ENCODE measurements around the gene FNBP1L. TPM values are rescaled to one million over a fixed set of nuclear protein-coding genes. Genes with fewer than 3 reads are reported as not detected.

The FNBP1L gene
- total and polyA plus RNA-seq, 2 donors from 2014 or later, result 32.7 to 57.3 TPM

GRCh38 chr1:93504247-93505033, 56.5 kb downstream of the FNBP1L start:
- H3K27me3 ChIP-seq (ENCODE audit: control insufficient read depth, insufficient read depth, low read length), result no peaks in the 10 kb centered on the region
- TF ChIP-seq CTCF (IDR thresholded peaks at IDR 0.05; ENCODE audit: borderline replicate concordance, extremely low read depth, insufficient read depth), result no peak
- H3K27ac ChIP-seq (ENCODE audit: low read depth in 2 of 2, low read length in 2 of 2), result no peak overlapping the region
- H3K9ac ChIP-seq (ENCODE audit: low read length in 3 of 3), result no peak overlapping the region
- H3K4me3 ChIP-seq (ENCODE audit: low read length in 3 of 3), result no peak overlapping the region
- no peaks in the 10 kb centered on the region for H3K9me3 ChIP-seq (ENCODE audit: control insufficient read depth in 2 of 3, insufficient read depth in 1 of 3, low read length in 3 of 3)
- intact Hi-C loops (cut with DNase I), result no loop called here
- H3K36me3 ChIP-seq (ENCODE audit: control insufficient read depth in 2 of 3, insufficient read depth in 3 of 3, low read length in 3 of 3), result peaks cover 0 to 2% (median 2%) of the 10 kb centered on the region in 3 donors
- FAIRE-seq (no peak), DNase-seq (no peak)
- H3K4me1 ChIP-seq (ENCODE audit: control insufficient read depth in 2 of 3, insufficient read depth in 2 of 3, low read depth in 1 of 3, low read length in 3 of 3), result peaks cover 0 to under 1% (median 0%) of the 10 kb centered on the region in 3 donors

GRCh38 chr1:93506126-93506525, 58.2 kb downstream of the FNBP1L start:
- Histone ChIP-seq H3K27me3 (ENCODE audit: control insufficient read depth, insufficient read depth, low read length) (no peaks in the 10 kb centered on the region), H3K4me3 (ENCODE audit: low read length in 3 of 3) (no peak overlapping the region), H3K4me1 (ENCODE audit: control insufficient read depth in 2 of 3, insufficient read depth in 2 of 3, low read depth in 1 of 3, low read length in 3 of 3) (no peaks in the 10 kb centered on the region), H3K9ac (ENCODE audit: low read length in 3 of 3) (no peak overlapping the region), H3K27ac (ENCODE audit: low read depth in 2 of 2, low read length in 2 of 2) (no peak overlapping the region), H3K36me3 (ENCODE audit: control insufficient read depth in 2 of 3, insufficient read depth in 3 of 3, low read length in 3 of 3) (peaks cover 0 to 2% (median 2%) of the 10 kb centered on the region in 3 donors), H3K9me3 (ENCODE audit: control insufficient read depth in 2 of 3, insufficient read depth in 1 of 3, low read length in 3 of 3) (no peaks in the 10 kb centered on the region)
- no peak for FAIRE-seq
- no peak for TF ChIP-seq CTCF (IDR thresholded peaks at IDR 0.05; ENCODE audit: borderline replicate concordance, extremely low read depth, insufficient read depth)
- intact Hi-C loops (cut with DNase I), result no loop called here
- no peak for DNase-seq

- DNase-seq (no peak), FAIRE-seq (no peak)
- H3K36me3 ChIP-seq (ENCODE audit: control insufficient read depth in 2 of 3, insufficient read depth in 3 of 3, low read length in 3 of 3), result no peaks in the 10 kb centered on the region
- H3K9ac ChIP-seq (ENCODE audit: low read length in 3 of 3), result no peak overlapping the region
- H3K27me3 ChIP-seq (ENCODE audit: control insufficient read depth, insufficient read depth, low read length), result no peaks in the 10 kb centered on the region
- no peak for TF ChIP-seq CTCF (IDR thresholded peaks at IDR 0.05; ENCODE audit: borderline replicate concordance, extremely low read depth, insufficient read depth)
- H3K27ac ChIP-seq (ENCODE audit: low read depth in 2 of 2, low read length in 2 of 2), result no peak overlapping the region
- intact Hi-C loops (cut with DNase I), result no loop called here
- H3K9me3 ChIP-seq (ENCODE audit: control insufficient read depth in 2 of 3, insufficient read depth in 1 of 3, low read length in 3 of 3), result no peaks in the 10 kb centered on the region
- no peaks in the 10 kb centered on the region for H3K4me1 ChIP-seq (ENCODE audit: control insufficient read depth in 2 of 3, insufficient read depth in 2 of 3, low read depth in 1 of 3, low read length in 3 of 3)
- no peak overlapping the region for H3K4me3 ChIP-seq (ENCODE audit: low read length in 3 of 3)
These were observed 68.2 kb downstream of the FNBP1L start for GRCh38 chr1:93516164-93516563.

Measured in kidney (tissue), 14 donors.